Panc1 (cell line): ENCODE data around the gene RCOR1.

Experiments used
- POLR2AphosphoS5 ChIP-seq: IDR thresholded peaks from 2 replicates; pipeline ENCODE4 v1.6.1; 2012; ENCODE audit warnings: mild to moderate bottlenecking, low read depth, low read length, moderate library complexity
- SIN3A ChIP-seq: IDR thresholded peaks from 2 replicates; pipeline ENCODE4 v1.6.1; 2012; ENCODE audit warnings: low read depth, mild to moderate bottlenecking, low read length, moderate library complexity, borderline replicate concordance; ENCODE audit not compliant: insufficient read depth
- TCF7L2 ChIP-seq: IDR thresholded peaks from 2 replicates; pipeline ENCODE4 v1.6.1; 2011; ENCODE audit warnings: mild to moderate bottlenecking, low read depth, low read length, inconsistent platforms
- TF ChIP-seq, protein P1 (sequence below): fragments of 450-650 bp; IDR thresholded peaks from 2 replicates; pipeline ENCODE4 v1.5.1; 2017; ENCODE audit warnings: mild to moderate bottlenecking
- TF ChIP-seq, protein P2 (sequence below), 2 experiments: IDR thresholded peaks; 2 replicates each; pipeline ENCODE4 v1.6.1; 2011 to 2012; ENCODE audit warnings: low read depth in 2 of 2, control low read depth in 1 of 2, low read length in 1 of 2, mild to moderate bottlenecking in 1 of 2, moderate library complexity in 1 of 2; ENCODE audit not compliant: insufficient read depth in 1 of 2

DNA sequence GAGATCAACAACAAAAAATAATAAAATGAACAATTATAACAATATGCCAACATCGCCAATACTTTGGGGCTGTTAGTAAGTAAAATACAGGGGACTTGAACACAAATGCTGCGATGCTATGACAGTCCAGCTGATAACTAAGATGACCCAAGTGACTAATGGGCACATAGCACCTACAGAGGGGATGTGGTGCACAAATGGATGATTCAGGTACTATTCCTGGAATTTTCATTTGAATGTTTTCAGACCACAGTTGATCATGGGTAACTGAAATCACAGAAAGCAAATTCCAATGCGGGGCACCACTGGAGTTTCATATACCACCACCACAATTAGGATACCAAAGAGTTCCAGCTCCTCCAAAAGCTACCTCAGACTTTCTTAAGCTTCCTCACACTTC, 82.9 kb downstream of the RCOR1 start:
- TF ChIP-seq, protein P1, sequence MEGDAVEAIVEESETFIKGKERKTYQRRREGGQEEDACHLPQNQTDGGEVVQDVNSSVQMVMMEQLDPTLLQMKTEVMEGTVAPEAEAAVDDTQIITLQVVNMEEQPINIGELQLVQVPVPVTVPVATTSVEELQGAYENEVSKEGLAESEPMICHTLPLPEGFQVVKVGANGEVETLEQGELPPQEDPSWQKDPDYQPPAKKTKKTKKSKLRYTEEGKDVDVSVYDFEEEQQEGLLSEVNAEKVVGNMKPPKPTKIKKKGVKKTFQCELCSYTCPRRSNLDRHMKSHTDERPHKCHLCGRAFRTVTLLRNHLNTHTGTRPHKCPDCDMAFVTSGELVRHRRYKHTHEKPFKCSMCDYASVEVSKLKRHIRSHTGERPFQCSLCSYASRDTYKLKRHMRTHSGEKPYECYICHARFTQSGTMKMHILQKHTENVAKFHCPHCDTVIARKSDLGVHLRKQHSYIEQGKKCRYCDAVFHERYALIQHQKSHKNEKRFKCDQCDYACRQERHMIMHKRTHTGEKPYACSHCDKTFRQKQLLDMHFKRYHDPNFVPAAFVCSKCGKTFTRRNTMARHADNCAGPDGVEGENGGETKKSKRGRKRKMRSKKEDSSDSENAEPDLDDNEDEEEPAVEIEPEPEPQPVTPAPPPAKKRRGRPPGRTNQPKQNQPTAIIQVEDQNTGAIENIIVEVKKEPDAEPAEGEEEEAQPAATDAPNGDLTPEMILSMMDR, result no peak
- TF ChIP-seq POLR2AphosphoS5 (no peak), SIN3A (no peak), TCF7L2 (no peak)
- TF ChIP-seq, protein P2, sequence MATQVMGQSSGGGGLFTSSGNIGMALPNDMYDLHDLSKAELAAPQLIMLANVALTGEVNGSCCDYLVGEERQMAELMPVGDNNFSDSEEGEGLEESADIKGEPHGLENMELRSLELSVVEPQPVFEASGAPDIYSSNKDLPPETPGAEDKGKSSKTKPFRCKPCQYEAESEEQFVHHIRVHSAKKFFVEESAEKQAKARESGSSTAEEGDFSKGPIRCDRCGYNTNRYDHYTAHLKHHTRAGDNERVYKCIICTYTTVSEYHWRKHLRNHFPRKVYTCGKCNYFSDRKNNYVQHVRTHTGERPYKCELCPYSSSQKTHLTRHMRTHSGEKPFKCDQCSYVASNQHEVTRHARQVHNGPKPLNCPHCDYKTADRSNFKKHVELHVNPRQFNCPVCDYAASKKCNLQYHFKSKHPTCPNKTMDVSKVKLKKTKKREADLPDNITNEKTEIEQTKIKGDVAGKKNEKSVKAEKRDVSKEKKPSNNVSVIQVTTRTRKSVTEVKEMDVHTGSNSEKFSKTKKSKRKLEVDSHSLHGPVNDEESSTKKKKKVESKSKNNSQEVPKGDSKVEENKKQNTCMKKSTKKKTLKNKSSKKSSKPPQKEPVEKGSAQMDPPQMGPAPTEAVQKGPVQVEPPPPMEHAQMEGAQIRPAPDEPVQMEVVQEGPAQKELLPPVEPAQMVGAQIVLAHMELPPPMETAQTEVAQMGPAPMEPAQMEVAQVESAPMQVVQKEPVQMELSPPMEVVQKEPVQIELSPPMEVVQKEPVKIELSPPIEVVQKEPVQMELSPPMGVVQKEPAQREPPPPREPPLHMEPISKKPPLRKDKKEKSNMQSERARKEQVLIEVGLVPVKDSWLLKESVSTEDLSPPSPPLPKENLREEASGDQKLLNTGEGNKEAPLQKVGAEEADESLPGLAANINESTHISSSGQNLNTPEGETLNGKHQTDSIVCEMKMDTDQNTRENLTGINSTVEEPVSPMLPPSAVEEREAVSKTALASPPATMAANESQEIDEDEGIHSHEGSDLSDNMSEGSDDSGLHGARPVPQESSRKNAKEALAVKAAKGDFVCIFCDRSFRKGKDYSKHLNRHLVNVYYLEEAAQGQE (IDR thresholded peaks at IDR 0.05; ENCODE audit: insufficient read depth in 1 of 2, low read depth in 2 of 2, low read length in 1 of 2), result no peak
